ENCODE data around the gene IFT122.

- no peak for TF ChIP-seq CTCF (IDR thresholded peaks at IDR 0.05)
- TF ChIP-seq POLR2A (IDR thresholded peaks at IDR 0.05) = no peak
Observed at GRCh38 chr3:129561619-129562248, 121.7 kb downstream of the IFT122 start.
